Neural crest cell (in vitro differentiated cells): ENCODE data around the gene MESP2. TPM values are rescaled to one million over a fixed set of nuclear protein-coding genes. Genes with fewer than 3 reads are reported as not detected.

ENCODE experiments used
- DNase-seq: peaks from one replicate; pipeline ENCODE4 v3.0.0; 2021; ENCODE audit warnings: low read depth, mixed read lengths, low spot score
- H3K27ac Mint-ChIP-seq: one replicate; pipeline ENCODE4 v1.8.0; 2021; ENCODE audit warnings: mild to moderate bottlenecking, mixed read lengths; ENCODE audit not compliant: unreplicated experiment
- H3K27me3 Mint-ChIP-seq: 2 replicates; pipeline ENCODE4 v1.8.0; 2021; ENCODE audit warnings: low read depth, mild to moderate bottlenecking, mixed read lengths
- H3K36me3 Mint-ChIP-seq: 2 replicates; pipeline ENCODE4 v1.8.0; 2021; ENCODE audit warnings: low read depth, mild to moderate bottlenecking, mixed read lengths
- H3K4me1 Mint-ChIP-seq: 2 replicates; pipeline ENCODE4 v1.8.0; 2021; ENCODE audit warnings: mixed read lengths
- H3K4me3 Mint-ChIP-seq: one replicate; pipeline ENCODE4 v1.8.0; 2021; ENCODE audit warnings: mild to moderate bottlenecking, mixed read lengths
- H3K9me3 Mint-ChIP-seq: 2 replicates; pipeline ENCODE4 v1.8.0; 2021; ENCODE audit warnings: mixed read lengths
- CTCF ChIP-seq: fragments of 200-600 bp; sonication (generic); conservative IDR thresholded peaks from 2 replicates; pipeline ENCODE4 v1.5.0; 2021; ENCODE audit warnings: antibody characterized with exemption, mild to moderate bottlenecking
- total RNA-seq: library from RNA; stranded (reverse); gene quantifications from 2 replicates; pipeline ENCODE4 v1.2.1, GENCODE V29; 2021

Gene MESP2
- total RNA-seq, 1 donor from 2014 or later = 0.42 TPM

GRCh38 chr15:89740137-89740536 is 36.0 kb upstream of the MESP2 start:
- peak; percentile 63 for DNase-seq
- Mint-ChIP-seq H3K4me3 (no peak overlapping the region), H3K9me3 (no peaks in the 10 kb centered on the region), H3K36me3 (no peaks in the 10 kb centered on the region), H3K27ac (no peak overlapping the region), H3K27me3 (peaks cover 25% of the 10 kb centered on the region), H3K4me1 (no peaks in the 10 kb centered on the region)
- TF ChIP-seq CTCF = peak; percentile 93

- no peak overlapping the region for H3K4me3 Mint-ChIP-seq
- H3K4me1 Mint-ChIP-seq = no peaks in the 10 kb centered on the region
- no peak overlapping the region for H3K27ac Mint-ChIP-seq
- no peaks in the 10 kb centered on the region for H3K36me3 Mint-ChIP-seq
- H3K27me3 Mint-ChIP-seq = peaks cover 7% of the 10 kb centered on the region
- DNase-seq = no peak
- TF ChIP-seq CTCF = no peak
- H3K9me3 Mint-ChIP-seq = no peaks in the 10 kb centered on the region
Measured at GRCh38 chr15:89743011-89743410, 33.1 kb upstream of the MESP2 start.

- Mint-ChIP-seq H3K36me3 (no peaks in the 10 kb centered on the region), H3K27ac (no peak overlapping the region), H3K9me3 (no peaks in the 10 kb centered on the region), H3K27me3 (peaks cover 6% of the 10 kb centered on the region), H3K4me1 (no peaks in the 10 kb centered on the region), H3K4me3 (no peak overlapping the region)
- DNase-seq = no peak
- TF ChIP-seq CTCF = no peak
Measured at GRCh38 chr15:89743594-89743993, 32.5 kb upstream of the MESP2 start.

- Mint-ChIP-seq H3K9me3 (no peaks in the 10 kb centered on the region), H3K27ac (no peak overlapping the region), H3K4me3 (no peak overlapping the region), H3K4me1 (no peaks in the 10 kb centered on the region), H3K27me3 (peaks cover 5% of the 10 kb centered on the region), H3K36me3 (no peaks in the 10 kb centered on the region)
- no peak for TF ChIP-seq CTCF
- no peak for DNase-seq
Measured at GRCh38 chr15:89745131-89745530, 31.0 kb upstream of the MESP2 start.

GRCh38 chr15:89745768-89746167 is 30.4 kb upstream of the MESP2 start:
- Mint-ChIP-seq H3K27ac (no peak overlapping the region), H3K27me3 (peaks cover 4% of the 10 kb centered on the region), H3K4me1 (no peaks in the 10 kb centered on the region), H3K9me3 (no peaks in the 10 kb centered on the region), H3K36me3 (no peaks in the 10 kb centered on the region), H3K4me3 (no peak overlapping the region)
- no peak for TF ChIP-seq CTCF
- DNase-seq = no peak

GRCh38 chr15:89746386-89746780 is 29.7 kb upstream of the MESP2 start:
- Mint-ChIP-seq H3K4me1 (no peaks in the 10 kb centered on the region), H3K27me3 (peaks cover 4% of the 10 kb centered on the region), H3K27ac (no peak overlapping the region), H3K4me3 (no peak overlapping the region), H3K9me3 (no peaks in the 10 kb centered on the region), H3K36me3 (no peaks in the 10 kb centered on the region)
- no peak for TF ChIP-seq CTCF
- DNase-seq = no peak
